ENCODE data around the gene DCAF5. TPM values are rescaled to one million over a fixed set of nuclear protein-coding genes. Genes with fewer than 3 reads are reported as not detected.
A peak's percentile ranks its signal among the peaks of the same experiment; 100 is the strongest.

Gene DCAF5
- total RNA-seq, 2 donors from 2014 or later = 20.5 to 25.4 TPM

DNA sequence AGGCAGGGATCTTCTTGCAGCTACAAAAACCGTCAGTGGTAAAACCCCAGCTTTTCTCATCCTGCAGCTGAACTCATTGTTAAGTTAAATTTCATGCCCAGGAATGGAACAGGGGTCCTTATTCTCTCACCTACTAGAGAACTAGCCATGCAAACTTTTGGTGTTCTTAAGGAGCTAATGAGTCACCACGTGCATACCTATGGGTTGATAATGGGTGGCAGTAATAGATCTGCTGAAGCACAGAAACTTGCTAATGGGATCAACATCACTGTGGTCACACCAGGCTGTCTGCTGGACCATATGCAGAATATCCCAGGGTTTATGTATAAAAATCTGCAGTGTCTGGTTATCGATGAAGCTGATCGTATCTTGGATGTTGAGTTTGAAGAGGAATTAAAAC lies 68.9 kb downstream of the DCAF5 start:
- intact Hi-C loops (cut with DNase I) = no loop called here
- Histone ChIP-seq H3K4me3 (no peak overlapping the region), H3K27ac (no peak overlapping the region), H3K4me1 (peaks cover 21% of the 10 kb centered on the region), H3K9me3 (no peaks in the 10 kb centered on the region), H3K36me3 (replicated peaks in 1 of 2; ENCODE audit: insufficient read depth in 1 of 2, low read depth in 2 of 2) (peaks cover 0 to 2% of the 10 kb centered on the region in 2 donors), H3K27me3 (no peaks in the 10 kb centered on the region)
- WGBS, 2 donors = 82 to 84% methylated on average over 4 of the region's 4 CpGs
- TF ChIP-seq, protein P1, sequence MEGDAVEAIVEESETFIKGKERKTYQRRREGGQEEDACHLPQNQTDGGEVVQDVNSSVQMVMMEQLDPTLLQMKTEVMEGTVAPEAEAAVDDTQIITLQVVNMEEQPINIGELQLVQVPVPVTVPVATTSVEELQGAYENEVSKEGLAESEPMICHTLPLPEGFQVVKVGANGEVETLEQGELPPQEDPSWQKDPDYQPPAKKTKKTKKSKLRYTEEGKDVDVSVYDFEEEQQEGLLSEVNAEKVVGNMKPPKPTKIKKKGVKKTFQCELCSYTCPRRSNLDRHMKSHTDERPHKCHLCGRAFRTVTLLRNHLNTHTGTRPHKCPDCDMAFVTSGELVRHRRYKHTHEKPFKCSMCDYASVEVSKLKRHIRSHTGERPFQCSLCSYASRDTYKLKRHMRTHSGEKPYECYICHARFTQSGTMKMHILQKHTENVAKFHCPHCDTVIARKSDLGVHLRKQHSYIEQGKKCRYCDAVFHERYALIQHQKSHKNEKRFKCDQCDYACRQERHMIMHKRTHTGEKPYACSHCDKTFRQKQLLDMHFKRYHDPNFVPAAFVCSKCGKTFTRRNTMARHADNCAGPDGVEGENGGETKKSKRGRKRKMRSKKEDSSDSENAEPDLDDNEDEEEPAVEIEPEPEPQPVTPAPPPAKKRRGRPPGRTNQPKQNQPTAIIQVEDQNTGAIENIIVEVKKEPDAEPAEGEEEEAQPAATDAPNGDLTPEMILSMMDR (IDR thresholded peaks at IDR 0.05) = no peak
- ATAC-seq = no peak
- no peak for DNase-seq

- no peaks in the 10 kb centered on the region for H3K27me3 ChIP-seq
- 87 to 90% methylated on average over 6 of the region's 6 CpGs for WGBS, 2 donors
- no peaks in the 10 kb centered on the region for H3K9me3 ChIP-seq
- H3K27ac ChIP-seq = no peak overlapping the region
- no peak for TF ChIP-seq POLR2A (IDR thresholded peaks at IDR 0.05)
- TF ChIP-seq, protein P1 (IDR thresholded peaks at IDR 0.05) = no peak
- no peak for DNase-seq
- no peak overlapping the region for H3K4me3 ChIP-seq
- H3K36me3 ChIP-seq (replicated peaks in 1 of 2; ENCODE audit: insufficient read depth in 1 of 2, low read depth in 2 of 2) = peaks cover 0 to 2% of the 10 kb centered on the region in 2 donors
- ATAC-seq = no peak
- intact Hi-C loops (cut with DNase I) = no loop called here
- H3K4me1 ChIP-seq = peaks cover 30% of the 10 kb centered on the region
These were observed 69.7 kb downstream of the DCAF5 start for GRCh38 chr14:69083181-69083580.

- TF ChIP-seq, protein P1 (IDR thresholded peaks at IDR 0.05) = no peak
- no peak for TF ChIP-seq POLR2A (IDR thresholded peaks at IDR 0.05)
- WGBS, 2 donors = 72 to 87% methylated on average over 2 of the region's 2 CpGs
These were observed 71.6 kb downstream of the DCAF5 start for GRCh38 chr14:69081271-69081670.

DNA sequence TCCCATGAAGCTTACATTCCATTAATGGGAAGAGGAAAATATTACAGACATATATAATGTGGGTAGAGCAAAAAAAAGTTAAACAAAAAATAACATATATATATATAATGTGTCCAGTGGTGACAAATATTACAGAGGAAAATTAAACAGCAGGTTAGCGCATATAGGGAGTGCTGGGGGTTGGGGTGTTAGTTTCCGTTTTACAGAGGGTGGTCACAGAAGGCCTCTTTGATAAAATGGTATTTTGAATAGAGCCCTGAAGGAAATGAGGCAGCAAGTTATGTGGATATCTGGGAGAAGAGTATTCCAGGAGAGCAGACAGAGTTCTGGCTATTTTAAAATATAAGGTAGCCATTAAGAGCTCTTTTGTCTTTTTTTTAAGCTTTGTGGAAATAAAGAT lies 73.2 kb downstream of the DCAF5 start:
- H3K36me3 ChIP-seq (replicated peaks in 1 of 2; ENCODE audit: insufficient read depth in 1 of 2, low read depth in 2 of 2) = no peaks in the 10 kb centered on the region
- WGBS, 2 donors = 61 to 86% methylated on average over 2 of the region's 2 CpGs
- no peak for DNase-seq
- H3K27me3 ChIP-seq = no peaks in the 10 kb centered on the region
- no peaks in the 10 kb centered on the region for H3K9me3 ChIP-seq
- TF ChIP-seq POLR2A (IDR thresholded peaks at IDR 0.05) = no peak
- TF ChIP-seq, protein P1 (IDR thresholded peaks at IDR 0.05) = no peak
- no peak for ATAC-seq
- peak overlapping the region in 2 of 4 donors; percentile 25 to 76 for H3K27ac ChIP-seq
- intact Hi-C loops (cut with DNase I) = no loop called here
- H3K4me1 ChIP-seq = peaks cover 27% of the 10 kb centered on the region
- no peak overlapping the region for H3K4me3 ChIP-seq

More at GRCh38 chr14:69081271-69081670, 71.6 kb downstream of the DCAF5 start:
- Histone ChIP-seq H3K4me3 (no peak overlapping the region), H3K27me3 (no peaks in the 10 kb centered on the region), H3K9me3 (no peaks in the 10 kb centered on the region), H3K36me3 (replicated peaks in 1 of 2; ENCODE audit: insufficient read depth in 1 of 2, low read depth in 2 of 2) (peaks cover 0 to 2% of the 10 kb centered on the region in 2 donors), H3K4me1 (peaks cover 27% of the 10 kb centered on the region), H3K27ac (no peak overlapping the region)
- DNase-seq (no peak), ATAC-seq (no peak)
- intact Hi-C loops (cut with DNase I) = no loop called here

DNA sequence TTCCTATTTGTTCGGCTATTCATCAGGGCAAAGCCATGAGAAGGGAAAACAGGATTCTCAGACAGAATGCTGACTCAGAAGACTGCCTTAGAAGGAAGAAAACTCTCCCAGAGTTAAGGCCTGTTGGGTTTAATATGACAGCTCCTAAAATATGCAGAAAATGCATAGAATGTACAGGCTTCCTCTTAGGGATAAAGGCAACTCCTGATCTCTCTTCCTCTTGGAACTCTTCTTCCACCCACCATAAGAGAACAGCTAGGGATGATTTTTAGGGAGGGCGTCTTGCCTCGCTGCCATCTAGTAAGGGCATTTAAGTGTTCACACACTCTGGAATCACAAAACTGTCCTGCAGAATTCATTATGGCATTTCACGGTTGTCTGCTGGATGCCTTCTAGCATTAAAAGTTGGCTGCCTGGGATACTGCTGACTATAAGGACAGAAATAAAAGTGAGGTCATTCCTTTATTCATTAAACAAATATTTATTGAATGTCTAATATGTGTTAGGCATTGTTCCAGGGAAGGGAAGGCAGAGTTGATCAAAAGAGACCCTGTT lies 73.7 kb downstream of the DCAF5 start:
- Histone ChIP-seq H3K4me3 (no peak overlapping the region), H3K9me3 (no peaks in the 10 kb centered on the region), H3K27ac (peak overlapping the region; percentile 25 to 76 (median 56)), H3K36me3 (replicated peaks in 1 of 2; ENCODE audit: insufficient read depth in 1 of 2, low read depth in 2 of 2) (no peaks in the 10 kb centered on the region), H3K4me1 (peaks cover 27% of the 10 kb centered on the region), H3K27me3 (no peaks in the 10 kb centered on the region)
- intact Hi-C loops (cut with DNase I) = no loop called here
- TF ChIP-seq, protein P1 (IDR thresholded peaks at IDR 0.05) = no peak
- no peak for TF ChIP-seq POLR2A (IDR thresholded peaks at IDR 0.05)
- peak in 2 of 4 donors; percentile 29 for DNase-seq
- peak; percentile 91 for ATAC-seq
- WGBS, 2 donors = 75 to 80% methylated on average over 4 of the region's 4 CpGs
